GM23338 (cell line): ENCODE results near the gene CHN2. TPM values are rescaled to one million over a fixed set of nuclear protein-coding genes. Genes with fewer than 3 reads are reported as not detected.

Experiments used
- ATAC-seq: fragments of 200-7000 bp; cut with Tn5 transposase; 3 replicates; pipeline ENCODE4 v1.9.1; 2020
- DNase-seq: peaks from one replicate; pipeline ENCODE4 v3.0.0-alpha.2; 2015; ENCODE audit warnings: low spot score
- H2AFZ ChIP-seq: fragments of 200-600 bp; sonication (generic); 2 replicates; pipeline ENCODE4 v1.8.0; 2016; ENCODE audit warnings: antibody characterized with exemption, mild to moderate bottlenecking, moderate library complexity
- H3F3A ChIP-seq: fragments of 200-600 bp; sonication (generic); replicated peaks from 2 replicates; pipeline ENCODE4 v1.8.0; 2017; ENCODE audit warnings: antibody characterized with exemption, mixed run types, low read depth
- H3K27ac ChIP-seq: fragments of 200-600 bp; sonication (generic); 2 replicates; pipeline ENCODE4 v1.6.1; 2016; ENCODE audit warnings: low read depth
- H3K27me3 ChIP-seq: fragments of 200-600 bp; sonication (generic); 2 replicates; pipeline ENCODE4 v1.8.0; 2016; ENCODE audit warnings: mild to moderate bottlenecking, mixed run types, moderate library complexity; ENCODE audit not compliant: insufficient read depth
- H3K36me3 ChIP-seq: fragments of 200-600 bp; sonication (generic); 2 replicates; pipeline ENCODE4 v1.8.0; 2016; ENCODE audit warnings: mild to moderate bottlenecking; ENCODE audit not compliant: insufficient read depth
- H3K4me1 ChIP-seq: fragments of 200-600 bp; sonication (generic); 2 replicates; pipeline ENCODE4 v1.8.0; 2016; ENCODE audit warnings: mild to moderate bottlenecking, moderate library complexity; ENCODE audit not compliant: insufficient read depth
- H3K4me2 ChIP-seq: fragments of 200-600 bp; sonication (generic); 2 replicates; pipeline ENCODE4 v1.7.1; 2017; ENCODE audit warnings: mixed run types
- H3K4me3 ChIP-seq: fragments of 200-600 bp; sonication (generic); 2 replicates; pipeline ENCODE4 v1.6.1; 2016; ENCODE audit warnings: mixed run types
- H3K79me2 ChIP-seq: fragments of 200-600 bp; sonication (generic); replicated peaks from 2 replicates; pipeline ENCODE4 v1.8.0; 2017; ENCODE audit warnings: mild to moderate bottlenecking; ENCODE audit not compliant: insufficient read depth
- H3K9me2 ChIP-seq: fragments of 200-600 bp; sonication (generic); 2 replicates; pipeline ENCODE4 v1.8.0; 2017; ENCODE audit not compliant: insufficient read depth
- H4K20me1 ChIP-seq: fragments of 200-600 bp; sonication (generic); replicated peaks from 2 replicates; pipeline ENCODE4 v1.8.0; 2017; ENCODE audit warnings: mild to moderate bottlenecking; ENCODE audit not compliant: insufficient read depth
- H3K27ac Mint-ChIP-seq: 2 replicates; pipeline ENCODE4 v1.8.0; 2020; ENCODE audit warnings: inconsistent platforms, mild to moderate bottlenecking, moderate library complexity, mixed read lengths
- H3K27me3 Mint-ChIP-seq: 3 replicates; pipeline ENCODE4 v1.8.0; 2022; ENCODE audit warnings: low read depth, mild to moderate bottlenecking, moderate library complexity, mixed read lengths, inconsistent platforms; ENCODE audit not compliant: insufficient read depth, poor library complexity
- H3K36me3 Mint-ChIP-seq: 3 replicates; pipeline ENCODE4 v1.8.0; 2021; ENCODE audit warnings: low read depth, mild to moderate bottlenecking, inconsistent platforms, moderate library complexity, mixed read lengths
- H3K4me1 Mint-ChIP-seq: 3 replicates; pipeline ENCODE4 v1.8.0; 2020; ENCODE audit warnings: mild to moderate bottlenecking, inconsistent platforms, mixed read lengths
- H3K4me3 Mint-ChIP-seq: 3 replicates; pipeline ENCODE4 v1.8.0; 2021; ENCODE audit warnings: moderate library complexity, mild to moderate bottlenecking, inconsistent platforms, mixed read lengths
- H3K9me3 Mint-ChIP-seq: 3 replicates; pipeline ENCODE4 v1.8.0; 2020; ENCODE audit warnings: moderate library complexity, mild to moderate bottlenecking, inconsistent platforms, mixed read lengths
- CREB1 ChIP-seq: fragments of 250-450 bp; sonication (Bioruptor Pico); IDR thresholded peaks from 2 replicates; pipeline ENCODE4 v1.5.0; 2020; ENCODE audit warnings: low read depth, mild to moderate bottlenecking, moderate library complexity
- EZH2 ChIP-seq: fragments of 200-600 bp; sonication (generic); IDR thresholded peaks from one replicate; pipeline ENCODE4 v1.8.0; 2017; ENCODE audit warnings: antibody characterized with exemption, mild to moderate bottlenecking, low read depth; ENCODE audit not compliant: unreplicated experiment
- JUNB ChIP-seq: IDR thresholded peaks from one replicate; pipeline ENCODE4 v1.6.1; 2016; ENCODE audit warnings: antibody characterized with exemption; ENCODE audit not compliant: unreplicated experiment
- NANOG ChIP-seq: IDR thresholded peaks from 2 replicates; pipeline ENCODE4 v1.6.1; 2016; ENCODE audit warnings: antibody characterized with exemption, borderline replicate concordance
- POLR2AphosphoS5 ChIP-seq: IDR thresholded peaks from 2 replicates; pipeline ENCODE4 v1.6.1; 2016; ENCODE audit warnings: antibody characterized with exemption, low read depth
- REST ChIP-seq: IDR thresholded peaks from one replicate; pipeline ENCODE4 v1.6.1; 2018; ENCODE audit warnings: antibody characterized with exemption; ENCODE audit not compliant: unreplicated experiment
- ZNF114 ChIP-seq: fragments of 250-450 bp; sonication (Bioruptor Pico); IDR thresholded peaks from 2 replicates; pipeline ENCODE4 v1.5.0; 2020; ENCODE audit warnings: mild to moderate bottlenecking, moderate library complexity
- ZNF462 ChIP-seq: fragments of 250-450 bp; sonication (Bioruptor Pico); IDR thresholded peaks from 2 replicates; pipeline ENCODE4 v1.5.0; 2020; ENCODE audit warnings: mild to moderate bottlenecking, moderate library complexity
- polyA plus RNA-seq: library from polyadenylated mRNA; unstranded; fragments of >200 nt; fragmentation: Nextera tagmentation; extraction: Ambion mirVana; gene quantifications from 2 replicates; pipeline ENCODE4 v1.2.1, GENCODE V29; 2016
- total RNA-seq: library from RNA; depleted of rRNA; stranded (reverse); fragments of >200 nt; shearing (Covaris generic); gene quantifications from 2 replicates; pipeline ENCODE4 v1.2.3, GENCODE V29; 2014
- TF ChIP-seq, protein P1 (sequence below), 2 experiments: fragments of 200-600 bp in 1 of 2; sonication (generic) in 1 of 2; conservative IDR thresholded peaks; 2 replicates each; pipeline versions ENCODE4 v1.5.1 to v1.6.1; 2016 to 2017; ENCODE audit warnings: antibody characterized with exemption in 2 of 2, low read depth in 2 of 2, mild to moderate bottlenecking in 2 of 2, moderate library complexity in 1 of 2
- TF ChIP-seq, protein P2 (sequence below): IDR thresholded peaks from 2 replicates; pipeline ENCODE4 v1.6.1; 2016; ENCODE audit warnings: antibody characterized with exemption

CHN2 gene
- total and polyA plus RNA-seq, 2 experiments from 2014 or later = 6.1 to 7.5 TPM

- H3K4me3 Mint-ChIP-seq = no peak overlapping the region
These were observed 176.9 kb downstream of the CHN2 start for GRCh38 chr7:29371472-29371871.

More at GRCh38 chr7:29371472-29371871, 176.9 kb downstream of the CHN2 start:
- H3K27ac Mint-ChIP-seq = no peak overlapping the region
- Histone ChIP-seq H4K20me1 (no peaks in the 10 kb centered on the region), H3K36me3 (no peaks in the 10 kb centered on the region), H3K4me1 (peaks cover 10% of the 10 kb centered on the region; the same call in 1 of the 2 replicates), H3K9me2 (peaks cover 6% of the 10 kb centered on the region; the same call in 1 of the 2 replicates), H3F3A (no peaks in the 10 kb centered on the region), H3K4me3 (no peak overlapping the region), H3K27me3 (no peaks in the 10 kb centered on the region), H3K27ac (no peak overlapping the region), H3K79me2 (no peaks in the 10 kb centered on the region), H2AFZ (no peak overlapping the region), H3K4me2 (no peak overlapping the region)
- H3K4me1 Mint-ChIP-seq = peaks cover 24% of the 10 kb centered on the region
- H3K36me3 Mint-ChIP-seq = no peaks in the 10 kb centered on the region
- no peak for DNase-seq
- H3K27me3 Mint-ChIP-seq = peaks cover 5% of the 10 kb centered on the region
- TF ChIP-seq, protein P1, sequence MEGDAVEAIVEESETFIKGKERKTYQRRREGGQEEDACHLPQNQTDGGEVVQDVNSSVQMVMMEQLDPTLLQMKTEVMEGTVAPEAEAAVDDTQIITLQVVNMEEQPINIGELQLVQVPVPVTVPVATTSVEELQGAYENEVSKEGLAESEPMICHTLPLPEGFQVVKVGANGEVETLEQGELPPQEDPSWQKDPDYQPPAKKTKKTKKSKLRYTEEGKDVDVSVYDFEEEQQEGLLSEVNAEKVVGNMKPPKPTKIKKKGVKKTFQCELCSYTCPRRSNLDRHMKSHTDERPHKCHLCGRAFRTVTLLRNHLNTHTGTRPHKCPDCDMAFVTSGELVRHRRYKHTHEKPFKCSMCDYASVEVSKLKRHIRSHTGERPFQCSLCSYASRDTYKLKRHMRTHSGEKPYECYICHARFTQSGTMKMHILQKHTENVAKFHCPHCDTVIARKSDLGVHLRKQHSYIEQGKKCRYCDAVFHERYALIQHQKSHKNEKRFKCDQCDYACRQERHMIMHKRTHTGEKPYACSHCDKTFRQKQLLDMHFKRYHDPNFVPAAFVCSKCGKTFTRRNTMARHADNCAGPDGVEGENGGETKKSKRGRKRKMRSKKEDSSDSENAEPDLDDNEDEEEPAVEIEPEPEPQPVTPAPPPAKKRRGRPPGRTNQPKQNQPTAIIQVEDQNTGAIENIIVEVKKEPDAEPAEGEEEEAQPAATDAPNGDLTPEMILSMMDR (conservative IDR thresholded peaks at IDR 0.05; ENCODE audit: low read depth in 2 of 2) = no peak
- TF ChIP-seq REST (no peak), ZNF462 (CRISPR knock-in tag) (no peak), NANOG (no peak), POLR2AphosphoS5 (no peak), JUNB (no peak), EZH2 (no peak), CREB1 (CRISPR knock-in tag) (no peak), ZNF114 (CRISPR knock-in tag) (no peak)
- TF ChIP-seq, protein P2, sequence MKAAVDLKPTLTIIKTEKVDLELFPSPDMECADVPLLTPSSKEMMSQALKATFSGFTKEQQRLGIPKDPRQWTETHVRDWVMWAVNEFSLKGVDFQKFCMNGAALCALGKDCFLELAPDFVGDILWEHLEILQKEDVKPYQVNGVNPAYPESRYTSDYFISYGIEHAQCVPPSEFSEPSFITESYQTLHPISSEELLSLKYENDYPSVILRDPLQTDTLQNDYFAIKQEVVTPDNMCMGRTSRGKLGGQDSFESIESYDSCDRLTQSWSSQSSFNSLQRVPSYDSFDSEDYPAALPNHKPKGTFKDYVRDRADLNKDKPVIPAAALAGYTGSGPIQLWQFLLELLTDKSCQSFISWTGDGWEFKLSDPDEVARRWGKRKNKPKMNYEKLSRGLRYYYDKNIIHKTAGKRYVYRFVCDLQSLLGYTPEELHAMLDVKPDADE = no peak
- H3K9me3 Mint-ChIP-seq = no peaks in the 10 kb centered on the region
- no peak for ATAC-seq
